ENCODE results near the gene MICAL3.

Gene MICAL3

DNA sequence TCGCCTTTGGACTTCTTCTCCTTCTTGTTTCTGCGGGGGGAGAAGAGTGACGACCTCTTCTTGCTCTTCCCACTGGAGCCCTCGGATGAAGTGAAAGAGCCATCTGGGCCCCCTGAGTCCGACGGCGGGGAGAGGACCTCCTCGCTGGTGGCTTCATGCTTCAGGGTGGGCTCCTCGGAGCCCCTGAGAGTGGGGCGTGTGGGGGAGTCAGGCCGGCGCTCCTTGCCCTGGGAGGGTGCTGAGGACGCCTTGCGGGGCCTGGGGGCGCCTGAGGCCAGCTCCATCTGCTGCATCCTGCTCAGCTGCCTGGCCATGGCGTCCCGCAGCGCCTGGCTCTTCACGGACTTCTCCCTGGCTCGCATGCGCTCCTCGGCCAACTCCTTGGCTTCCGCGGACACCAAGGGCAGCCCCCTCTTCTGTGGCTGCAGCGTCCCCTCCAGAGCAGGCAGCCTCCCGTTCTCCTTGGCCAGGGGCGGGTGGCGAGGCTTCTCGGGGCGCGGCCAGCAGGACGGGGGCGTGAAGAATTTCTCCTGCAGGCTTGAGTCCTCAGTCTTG lies 206.8 kb downstream of the MICAL3 start:
- no peak for DNase-seq (ENCODE audit: low read depth in 2 of 2)

GRCh38 chr22:17817079-17817478 lies 207.3 kb downstream of the MICAL3 start:
- DNase-seq (ENCODE audit: low read depth in 2 of 2): no peak

DNA sequence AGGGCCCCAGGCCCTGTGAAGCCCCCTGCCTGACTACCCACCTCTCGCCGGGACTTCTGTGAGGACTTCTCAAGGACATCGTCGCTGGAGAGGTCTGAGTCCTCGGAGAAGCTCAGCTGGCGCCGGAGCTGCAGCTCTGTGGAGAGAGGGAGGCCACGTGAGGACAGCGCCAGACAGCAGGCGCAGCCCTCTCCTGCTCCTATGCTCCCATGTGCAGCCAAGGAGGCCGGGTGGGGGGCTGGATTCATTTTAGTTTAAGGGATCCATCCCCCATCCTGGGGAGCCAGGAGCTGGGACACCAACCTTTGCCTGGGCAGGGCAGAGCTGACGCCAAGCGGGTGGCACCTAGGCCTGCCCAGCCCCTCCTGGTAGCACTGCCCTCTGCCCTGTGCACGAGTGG lies 207.7 kb downstream of the MICAL3 start:
- no peak for DNase-seq (ENCODE audit: low read depth in 2 of 2)

DNA sequence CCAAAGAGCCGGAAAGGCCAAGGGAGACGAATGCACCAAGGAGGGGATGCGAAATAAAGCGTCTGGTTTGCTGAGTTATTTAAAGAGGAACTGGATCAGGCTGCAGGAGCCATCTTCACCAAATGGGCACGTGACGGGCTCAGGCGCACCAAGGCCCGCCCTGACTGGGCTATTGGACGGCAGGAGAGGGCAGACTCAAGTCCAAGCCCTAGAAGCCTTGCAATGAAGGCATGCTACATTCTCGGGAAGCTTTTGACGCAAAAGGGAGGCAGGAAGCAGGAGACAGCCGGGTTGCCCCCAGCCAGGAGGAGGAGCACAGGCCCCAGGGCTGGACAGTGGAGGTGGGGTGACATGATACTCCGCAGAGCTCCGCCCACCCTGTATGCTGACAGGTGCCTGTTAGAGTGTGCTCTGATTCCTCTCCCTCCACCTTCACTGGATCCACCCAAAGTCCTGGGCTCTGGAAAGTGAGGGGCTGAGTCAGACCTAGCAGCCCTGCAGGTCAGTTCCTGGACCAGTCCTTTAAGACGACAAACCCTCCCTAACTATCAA lies 208.6 kb downstream of the MICAL3 start:
- DNase-seq (ENCODE audit: low read depth in 2 of 2): no peak

DNA sequence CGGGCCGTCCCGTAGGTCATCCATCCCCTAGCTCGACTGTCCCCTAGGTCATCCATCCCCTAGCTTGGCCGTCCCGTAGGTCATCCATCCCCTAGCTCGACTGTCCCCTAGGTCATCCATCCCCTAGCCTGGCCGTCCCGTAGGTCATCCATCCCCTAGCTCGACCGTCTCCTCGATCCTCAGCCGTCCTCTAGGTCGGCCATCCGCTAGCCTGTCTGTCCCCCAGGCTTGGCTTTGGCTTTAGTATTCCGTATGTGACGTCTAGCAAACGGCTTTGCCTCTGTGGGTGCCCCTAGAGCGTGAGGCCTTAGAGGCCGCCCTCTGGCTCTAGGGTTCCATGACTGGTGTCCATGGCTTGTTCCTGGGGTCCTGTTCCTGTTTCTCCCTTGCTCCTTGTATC lies 209.5 kb downstream of the MICAL3 start:
- no peak for DNase-seq (ENCODE audit: low read depth in 2 of 2)

DNA sequence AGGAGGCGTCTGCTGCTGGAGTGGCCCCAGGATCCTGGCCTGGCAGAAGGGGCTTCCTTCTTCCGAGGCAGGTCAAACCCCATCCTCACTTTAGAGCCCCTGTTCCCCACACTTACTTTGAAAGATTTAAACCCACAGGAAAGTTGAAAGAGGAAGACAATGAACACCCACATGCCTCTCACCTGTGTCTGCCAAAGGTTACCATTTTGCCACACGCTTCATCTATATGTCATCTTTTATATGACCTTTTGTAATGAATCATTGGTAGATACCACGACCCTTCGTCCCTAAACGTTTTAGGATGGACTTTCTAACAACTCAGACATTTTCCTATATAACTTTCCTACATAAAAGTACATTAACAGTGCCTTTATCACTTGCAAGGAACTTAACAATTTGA lies 210.3 kb downstream of the MICAL3 start:
- DNase-seq (ENCODE audit: low read depth in 2 of 2): no peak

DNA sequence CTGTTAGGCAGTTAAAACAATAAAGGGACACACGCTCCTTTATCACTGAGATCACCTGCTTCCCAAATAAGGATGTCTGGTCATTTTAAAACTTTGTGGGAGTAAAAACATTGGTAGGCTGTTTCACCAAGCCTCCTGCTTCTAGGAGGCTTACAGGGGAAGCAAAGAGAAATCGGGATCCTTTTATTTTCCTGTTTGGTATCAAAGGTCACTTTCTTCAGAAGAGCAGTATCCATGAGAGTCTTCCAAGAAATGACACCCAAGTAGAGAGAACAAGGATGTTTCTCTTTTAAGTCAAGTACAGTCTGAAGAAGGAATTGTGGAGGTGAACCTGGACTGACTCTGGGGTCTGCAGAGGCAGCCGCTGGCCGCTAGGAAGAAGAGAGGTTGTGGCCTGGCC lies 213.2 kb downstream of the MICAL3 start:
- DNase-seq (ENCODE audit: low read depth in 2 of 2): no peak

- DNase-seq (ENCODE audit: low read depth in 2 of 2): no peak
These were observed 213.7 kb downstream of the MICAL3 start for GRCh38 chr22:17810570-17811116.

DNA sequence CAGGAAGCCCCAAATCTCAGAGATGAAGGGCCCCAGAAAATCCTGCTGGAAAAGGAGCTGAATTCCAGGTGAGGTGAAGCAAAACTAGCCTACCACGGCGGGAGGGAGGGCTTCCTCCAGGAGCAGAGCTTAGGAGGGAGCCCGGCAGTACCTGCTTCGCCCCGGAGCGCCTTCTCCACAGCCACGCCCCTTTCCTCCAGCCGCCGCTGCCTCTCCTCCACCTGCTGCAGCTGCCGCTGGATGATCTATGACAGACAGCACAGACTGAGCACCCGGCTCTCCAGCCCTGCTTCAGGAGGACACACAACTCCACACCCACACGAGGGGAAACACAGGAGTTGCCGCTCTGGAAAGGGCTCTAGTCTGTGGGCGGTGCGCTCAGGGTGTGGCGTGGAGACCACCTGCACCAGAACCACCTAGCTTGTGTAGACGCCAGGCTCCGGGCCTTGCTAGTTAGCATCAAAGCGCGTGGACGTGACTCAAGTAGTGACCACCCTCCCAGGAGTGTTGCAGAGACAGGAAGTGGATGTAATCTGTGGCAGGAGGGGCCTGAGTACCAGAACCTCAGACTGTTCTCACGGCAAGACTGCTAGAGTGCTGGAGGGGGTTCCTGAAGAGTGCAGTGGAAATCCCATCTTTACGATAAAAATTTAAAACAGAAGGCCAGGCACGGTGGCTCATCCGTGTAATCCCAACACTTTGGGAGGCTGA lies 215.5 kb downstream of the MICAL3 start:
- no peak for DNase-seq (ENCODE audit: low read depth in 2 of 2)

- DNase-seq (ENCODE audit: low read depth in 2 of 2): no peak
These were observed 216.6 kb downstream of the MICAL3 start for GRCh38 chr22:17807578-17808410.

- DNase-seq (ENCODE audit: low read depth in 2 of 2): no peak
These were observed 217.3 kb downstream of the MICAL3 start for GRCh38 chr22:17807086-17807485.

DNA sequence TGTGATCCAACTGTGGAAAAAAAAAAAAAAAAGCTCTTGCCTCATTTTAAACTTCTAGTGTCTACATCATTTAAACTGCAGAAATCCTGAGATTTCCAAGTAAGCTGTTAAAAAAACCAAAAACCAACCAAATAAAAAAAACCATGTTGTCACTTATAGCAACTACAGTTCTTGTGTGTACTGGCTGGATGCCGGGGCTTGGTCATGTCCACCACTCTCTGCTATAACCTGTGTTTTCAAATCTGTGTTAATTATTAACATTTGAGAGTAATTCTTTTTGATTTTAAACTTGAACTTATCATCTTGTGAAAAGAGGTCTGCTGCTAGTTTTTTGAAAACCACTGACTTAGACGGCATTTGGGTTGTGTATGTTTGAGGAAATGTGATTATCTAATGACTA lies 217.9 kb downstream of the MICAL3 start:
- DNase-seq (ENCODE audit: low read depth in 2 of 2): no peak

GRCh38 chr22:17804331-17805080 lies 219.9 kb downstream of the MICAL3 start:
- no peak for DNase-seq (ENCODE audit: low read depth in 2 of 2)

GRCh38 chr22:17803609-17804270 lies 220.6 kb downstream of the MICAL3 start:
- no peak for DNase-seq (ENCODE audit: low read depth in 2 of 2)

GRCh38 chr22:17802822-17803221 lies 221.5 kb downstream of the MICAL3 start:
- no peak for DNase-seq (ENCODE audit: low read depth in 2 of 2)

- no peak for DNase-seq (ENCODE audit: low read depth in 2 of 2)
These were observed 221.9 kb downstream of the MICAL3 start for GRCh38 chr22:17802411-17802810.

- no peak for DNase-seq (ENCODE audit: low read depth in 2 of 2)
These were observed 226.4 kb downstream of the MICAL3 start for GRCh38 chr22:17797721-17798559.

GRCh38 chr22:17796695-17797094 lies 227.7 kb downstream of the MICAL3 start:
- no peak for DNase-seq (ENCODE audit: low read depth in 2 of 2)

DNA sequence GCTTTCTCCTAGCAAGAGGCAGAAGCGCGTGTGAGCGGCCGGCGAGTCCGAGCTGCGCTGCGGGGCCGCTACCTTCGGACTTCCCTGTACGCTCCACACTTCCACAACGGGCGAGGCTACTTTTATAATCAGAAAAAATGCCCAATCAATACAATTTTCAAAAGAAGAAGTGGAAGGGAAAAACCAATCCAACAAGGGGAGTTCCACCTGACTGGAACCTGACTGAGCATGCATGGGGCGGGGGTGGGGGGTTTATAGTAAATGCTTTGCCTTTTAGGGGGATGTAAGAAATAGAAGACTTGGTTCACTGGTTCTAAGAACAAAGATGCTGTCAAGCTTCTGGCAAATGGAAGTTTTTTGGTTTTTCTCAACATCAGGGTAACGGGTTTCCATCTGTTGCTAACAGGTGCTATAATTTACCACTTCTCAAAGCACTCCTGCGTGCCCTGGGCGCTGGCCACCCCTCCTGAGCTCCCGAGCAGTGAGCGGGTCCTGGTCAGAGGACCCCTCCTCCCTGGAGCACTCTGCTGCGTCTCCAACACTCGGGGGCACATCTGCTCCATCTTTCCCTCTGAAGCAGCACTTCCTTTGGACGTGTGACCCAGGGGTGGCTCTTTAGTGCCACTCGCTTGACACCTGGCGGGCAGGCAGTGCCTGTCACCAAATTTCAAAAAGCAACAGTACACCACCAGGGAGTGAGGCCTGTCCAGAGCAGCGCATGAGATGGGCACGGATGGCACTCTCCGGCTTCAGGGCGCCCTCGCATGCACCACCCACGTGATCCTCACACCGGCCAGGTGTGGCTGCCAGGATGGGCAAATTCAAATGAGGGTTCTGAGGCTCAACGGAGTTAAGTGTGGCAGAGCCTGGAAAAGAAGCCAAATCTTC lies 228.5 kb downstream of the MICAL3 start:
- DNase-seq (ENCODE audit: low read depth in 2 of 2): no peak
